ENCODE measurements around the gene RAD51B. TPM values are rescaled to one million over a fixed set of nuclear protein-coding genes. Genes with fewer than 3 reads are reported as not detected.
A peak's percentile ranks its signal among the peaks of the same experiment; 100 is the strongest.

RAD51B gene
- total and polyA plus RNA-seq, 2 of the 13 experiments (the other 11 are each of a cell fraction or from before 2014, with no cell fraction given), result 7.0 to 9.5 TPM

- TF ChIP-seq ARID3A (IDR thresholded peaks at IDR 0.05; ENCODE audit: low read depth, low read length) (peak; percentile 96), DNMT1 (CRISPR knock-in tag; IDR thresholded peaks at IDR 0.05) (no peak), GABPA (IDR thresholded peaks at IDR 0.05; ENCODE audit: low read depth, low read length) (no peak), GABPA (CRISPR knock-in tag; IDR thresholded peaks at IDR 0.05; ENCODE audit: low read depth) (peak; percentile 69), TEAD2 (CRISPR knock-in tag; IDR thresholded peaks at IDR 0.05) (no peak), PATZ1 (CRISPR knock-in tag; IDR thresholded peaks at IDR 0.05) (0 out of 2 replicates have a peak, but pooled peaks have one; percentile 19), TBP (CRISPR knock-in tag; IDR thresholded peaks at IDR 0.05) (0 out of 2 replicates have a peak, but pooled peaks have one; percentile 58), ZNF382 (CRISPR knock-in tag; IDR thresholded peaks at IDR 0.05; ENCODE audit: borderline replicate concordance) (no peak), BCL3 (CRISPR knock-in tag; IDR thresholded peaks at IDR 0.05) (no peak), SALL1 (CRISPR knock-in tag; IDR thresholded peaks at IDR 0.05) (peak; percentile 95; the same call in 1 of the 2 replicates), ISL2 (CRISPR knock-in tag; IDR thresholded peaks at IDR 0.05) (peak; percentile 100), HMG20B (CRISPR knock-in tag; conservative IDR thresholded peaks at IDR 0.05) (peak; percentile 100), ZNF557 (CRISPR knock-in tag; IDR thresholded peaks at IDR 0.05) (peak; percentile 45; the same call in 1 of the 2 replicates), RXRA (CRISPR knock-in tag; IDR thresholded peaks at IDR 0.05) (peak; percentile 31; the same call in 1 of the 2 replicates), ZNF800 (CRISPR knock-in tag; IDR thresholded peaks at IDR 0.05) (0 out of 2 replicates have a peak, but pooled peaks have one; percentile 53), ZNF614 (CRISPR knock-in tag; IDR thresholded peaks at IDR 0.05; ENCODE audit: borderline replicate concordance) (peak; percentile 69; the same call in 1 of the 2 replicates), NR2F2 (IDR thresholded peaks at IDR 0.05; ENCODE audit: borderline replicate concordance, low read depth) (peak; percentile 84), ZNF331 (CRISPR knock-in tag; IDR thresholded peaks at IDR 0.05) (peak; percentile 87; the same call in 1 of the 2 replicates), ZNF180 (CRISPR knock-in tag; IDR thresholded peaks at IDR 0.05; ENCODE audit: borderline replicate concordance, low read depth) (no peak)
Measured at GRCh38 chr14:68349900-68350629, 530.5 kb downstream of the RAD51B start (continued).

Data from HepG2 (cell line).